ENCODE data around the gene TAS2R13.

TAS2R13 gene, protein sequence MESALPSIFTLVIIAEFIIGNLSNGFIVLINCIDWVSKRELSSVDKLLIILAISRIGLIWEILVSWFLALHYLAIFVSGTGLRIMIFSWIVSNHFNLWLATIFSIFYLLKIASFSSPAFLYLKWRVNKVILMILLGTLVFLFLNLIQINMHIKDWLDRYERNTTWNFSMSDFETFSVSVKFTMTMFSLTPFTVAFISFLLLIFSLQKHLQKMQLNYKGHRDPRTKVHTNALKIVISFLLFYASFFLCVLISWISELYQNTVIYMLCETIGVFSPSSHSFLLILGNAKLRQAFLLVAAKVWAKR

DNA sequence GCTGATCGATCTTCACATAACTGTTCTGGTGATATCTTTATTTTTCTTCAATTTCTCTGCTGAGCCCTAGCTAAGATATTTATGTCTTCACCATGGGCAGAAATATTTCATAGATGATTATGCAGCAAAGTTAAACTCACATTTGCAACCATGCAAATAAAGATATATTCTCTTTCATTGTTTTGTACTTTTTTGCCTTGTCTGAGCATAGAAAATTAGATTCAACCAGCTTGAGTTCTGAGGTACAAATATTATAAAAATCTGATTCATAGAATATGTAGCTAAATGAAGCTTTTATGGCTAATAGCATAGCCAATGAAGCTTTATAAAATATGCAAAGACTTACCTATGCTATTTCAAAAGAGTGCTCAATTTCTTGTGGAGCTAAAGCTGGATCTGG is at the start of gene TAS2R13:
TAS2R13 (minus strand) TSS at position 101 of the 400 bp plus-strand sequence. CDS start 264 bp downstream, outside the sequence.
- in situ Hi-C loops (cut with HindIII; ENCODE audit: low sequenced_read_pairs), result no loop called here

DNA sequence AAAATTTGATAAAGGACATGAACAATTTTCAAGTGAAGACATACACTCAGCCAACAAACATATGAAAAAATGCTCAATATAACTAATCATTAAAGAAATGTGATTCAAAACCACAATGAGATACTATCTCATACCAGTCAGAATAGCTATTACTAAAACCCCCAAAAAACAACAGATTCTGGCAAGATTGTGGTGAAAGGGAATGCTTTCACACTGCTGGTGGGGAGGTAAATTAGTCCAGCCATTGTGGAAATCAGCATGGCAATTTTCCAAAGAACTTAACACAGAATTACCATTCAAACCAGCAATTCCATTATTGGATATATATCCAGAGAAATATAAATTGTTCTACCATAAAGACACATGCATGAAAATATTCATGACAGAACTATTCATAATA is 48.4 kb upstream of the TAS2R13 start:
- in situ Hi-C loops (cut with HindIII; ENCODE audit: low sequenced_read_pairs), result no loop called here

- in situ Hi-C loops (cut with HindIII; ENCODE audit: low sequenced_read_pairs), result no loop called here
Measured at GRCh38 chr12:10956085-10956484, 46.7 kb upstream of the TAS2R13 start.

DNA sequence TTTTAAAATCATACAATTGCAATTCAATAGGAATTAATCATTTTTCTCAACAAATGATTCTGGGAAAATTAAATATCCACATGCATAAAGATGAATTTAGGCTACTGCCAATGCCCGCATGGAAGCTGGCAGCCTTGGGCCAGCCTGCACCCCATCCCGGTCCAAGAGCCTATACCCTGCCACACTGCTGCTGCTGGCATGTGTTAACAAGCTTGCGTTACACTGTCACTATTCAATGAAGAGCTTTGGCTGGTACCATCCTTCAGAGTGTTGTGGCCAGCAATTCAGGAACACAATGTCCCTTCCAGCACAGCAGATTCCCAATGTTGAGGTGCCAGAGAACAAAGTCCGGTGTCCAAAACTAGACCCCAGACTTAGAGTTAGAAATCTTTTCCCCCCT is 43.3 kb upstream of the TAS2R13 start:
- in situ Hi-C loops (cut with HindIII; ENCODE audit: low sequenced_read_pairs), result no loop called here

DNA sequence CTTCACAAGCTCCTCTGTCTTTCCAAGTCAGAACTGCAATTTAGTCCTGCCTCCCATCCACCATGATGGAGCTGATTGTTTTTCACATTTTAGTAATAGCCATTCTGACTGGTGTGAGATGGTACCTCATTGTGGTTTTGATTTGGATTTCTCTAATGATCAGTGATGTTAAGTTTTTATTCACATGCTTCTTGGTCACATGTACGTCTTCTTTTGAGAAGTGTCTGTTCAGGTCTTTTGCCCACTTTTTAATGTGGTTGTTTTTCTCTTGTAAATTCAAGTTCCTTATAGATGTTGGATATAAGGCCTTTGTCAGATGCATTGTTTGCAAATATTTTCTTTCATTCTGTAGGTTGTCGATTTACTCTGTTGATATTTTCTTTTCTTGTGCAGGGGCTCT is 33.8 kb upstream of the TAS2R13 start:
- in situ Hi-C loops (cut with HindIII; ENCODE audit: low sequenced_read_pairs), result no loop called here

DNA sequence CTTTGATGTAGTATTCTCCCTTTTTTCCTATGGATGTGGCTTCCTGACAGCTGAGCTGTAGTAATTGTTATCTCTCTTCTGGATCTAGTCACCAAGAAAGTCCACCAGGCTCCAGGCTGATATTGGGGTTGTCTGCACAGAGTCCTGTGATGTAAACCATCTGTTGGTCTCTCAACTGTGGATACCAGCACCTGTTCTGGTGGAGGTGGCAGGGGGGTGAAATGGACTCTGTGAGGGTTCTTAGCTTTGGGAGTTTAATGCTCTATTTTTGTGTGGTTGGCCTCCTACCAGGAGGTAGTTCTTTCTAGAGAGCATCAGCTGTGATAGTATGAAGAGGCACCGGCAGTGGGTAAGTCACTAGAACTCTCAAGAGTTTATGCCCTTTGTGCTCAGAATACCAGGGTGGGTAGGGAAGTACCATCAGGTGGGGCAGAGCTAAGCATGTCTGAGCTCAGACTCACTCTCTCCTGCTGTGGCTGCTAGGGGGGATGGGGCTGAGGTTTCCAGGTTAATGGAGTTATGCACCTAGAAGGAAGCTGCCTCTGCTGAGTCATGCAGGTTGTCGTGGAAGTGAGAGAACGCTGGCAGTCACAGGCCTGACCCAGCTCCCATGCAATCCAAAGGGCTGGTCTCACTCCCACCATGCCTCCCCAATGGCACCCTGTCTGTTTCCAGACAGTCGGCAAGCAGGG is 32.7 kb upstream of the TAS2R13 start:
- in situ Hi-C loops (cut with HindIII; ENCODE audit: low sequenced_read_pairs), result no loop called here

- in situ Hi-C loops (cut with HindIII; ENCODE audit: low sequenced_read_pairs), result no loop called here
Measured at GRCh38 chr12:10941369-10941768, 32.0 kb upstream of the TAS2R13 start.

DNA sequence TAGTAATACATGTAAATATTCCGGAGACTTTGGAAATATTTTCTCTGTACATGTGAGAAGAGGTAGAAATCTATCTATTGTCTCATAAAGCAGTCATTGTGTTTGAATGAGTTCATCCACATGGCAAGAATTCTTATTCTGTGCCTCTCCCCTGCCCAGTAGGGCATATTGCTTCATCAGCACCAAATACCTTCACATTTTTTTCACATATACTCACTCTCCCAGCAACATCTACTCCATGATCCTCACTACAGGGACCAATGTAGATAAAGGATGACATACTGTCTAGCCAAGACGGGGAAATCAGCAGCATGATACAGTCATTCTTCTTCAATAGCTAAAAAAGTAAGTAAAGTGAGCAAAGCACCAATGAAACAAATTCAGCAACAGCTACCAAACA is 31.0 kb upstream of the TAS2R13 start:
- in situ Hi-C loops (cut with HindIII; ENCODE audit: low sequenced_read_pairs), result no loop called here

GRCh38 chr12:10939163-10939562 is 29.8 kb upstream of the TAS2R13 start, which contains the start of gene TAS2R14:
Gene TAS2R14 (minus strand): TSS chr12:10939263. CDS start chr12:10939207, 56 bp downstream.
- in situ Hi-C loops (cut with HindIII; ENCODE audit: low sequenced_read_pairs), result no loop called here

- in situ Hi-C loops (cut with HindIII; ENCODE audit: low sequenced_read_pairs), result no loop called here
Measured at GRCh38 chr12:10936506-10936905, 27.1 kb upstream of the TAS2R13 start.

- in situ Hi-C loops (cut with HindIII; ENCODE audit: low sequenced_read_pairs), result no loop called here
Measured at GRCh38 chr12:10928746-10929286, 19.5 kb upstream of the TAS2R13 start, which contains the start of gene PRH2. Gene PRH2 (plus strand): TSS chr12:10929236. CDS start chr12:10929274, 38 bp downstream.

- in situ Hi-C loops (cut with HindIII; ENCODE audit: low sequenced_read_pairs), result no loop called here
Measured at GRCh38 chr12:10926269-10926668, 16.9 kb upstream of the TAS2R13 start.

DNA sequence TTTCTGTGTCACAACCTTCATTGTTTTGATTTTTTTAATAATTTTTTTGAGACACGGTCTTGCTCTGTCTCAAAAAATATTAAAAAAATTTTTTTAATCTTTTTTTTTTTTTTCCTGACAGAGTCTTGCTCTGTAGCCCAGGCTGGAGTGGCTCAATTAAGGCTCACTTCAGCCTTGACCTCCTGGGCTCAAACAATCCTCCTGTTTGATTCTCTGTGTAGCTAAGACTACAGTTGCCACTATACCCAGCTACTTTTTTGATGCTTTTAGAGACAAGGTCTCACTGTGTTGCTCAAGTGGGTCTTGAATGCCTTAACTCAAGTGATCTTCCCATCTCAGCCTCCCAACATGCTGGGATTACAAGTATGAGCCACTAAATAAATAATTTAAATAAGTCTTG is 10.4 kb upstream of the TAS2R13 start:
- in situ Hi-C loops (cut with HindIII; ENCODE audit: low sequenced_read_pairs), result no loop called here

DNA sequence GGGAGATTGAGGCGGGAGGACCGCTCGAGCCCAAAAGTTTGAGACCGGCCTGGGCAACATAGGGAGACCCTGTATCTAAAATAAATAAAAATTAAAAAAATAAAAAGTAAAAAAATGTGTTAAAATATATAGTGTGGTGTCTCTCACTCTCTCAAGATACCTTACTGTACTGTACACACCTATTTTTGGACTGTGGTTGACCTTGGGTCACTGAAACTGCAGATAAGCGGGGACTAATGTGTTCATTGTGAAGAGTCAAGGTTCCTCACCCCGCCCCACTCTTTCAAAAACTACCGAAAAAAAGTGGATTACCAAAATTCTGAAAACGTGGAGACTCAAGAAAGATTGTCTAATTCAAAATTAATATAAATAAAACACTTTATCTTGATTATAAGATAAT is 1.0 kb upstream of the TAS2R13 start:
- in situ Hi-C loops (cut with HindIII; ENCODE audit: low sequenced_read_pairs), result no loop called here

GRCh38 chr12:10904686-10905085 is 4.7 kb downstream of the TAS2R13 start:
- in situ Hi-C loops (cut with HindIII; ENCODE audit: low sequenced_read_pairs), result no loop called here

- in situ Hi-C loops (cut with HindIII; ENCODE audit: low sequenced_read_pairs), result no loop called here
Measured at GRCh38 chr12:10901427-10901826, 7.9 kb downstream of the TAS2R13 start.

DNA sequence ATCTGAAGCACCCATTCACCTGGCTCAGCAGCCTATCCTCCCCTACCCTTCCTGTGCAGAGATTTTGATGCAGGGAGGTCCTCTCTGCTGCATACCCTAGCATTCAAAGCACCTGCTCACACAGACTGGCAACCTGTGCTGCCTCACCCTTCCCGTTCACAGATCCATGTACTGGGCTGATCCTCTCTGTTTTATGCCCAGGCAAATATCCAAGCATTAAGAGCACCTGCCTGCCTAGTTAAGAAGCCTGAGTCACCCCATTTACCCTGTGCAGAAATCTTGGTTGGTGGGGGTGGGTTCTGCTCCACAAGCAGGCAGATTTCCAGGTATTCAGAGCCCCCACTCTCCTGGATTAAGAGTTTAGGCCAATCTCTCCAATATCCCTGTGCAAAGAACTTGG is 8.4 kb downstream of the TAS2R13 start:
- in situ Hi-C loops (cut with HindIII; ENCODE audit: low sequenced_read_pairs), result no loop called here

DNA sequence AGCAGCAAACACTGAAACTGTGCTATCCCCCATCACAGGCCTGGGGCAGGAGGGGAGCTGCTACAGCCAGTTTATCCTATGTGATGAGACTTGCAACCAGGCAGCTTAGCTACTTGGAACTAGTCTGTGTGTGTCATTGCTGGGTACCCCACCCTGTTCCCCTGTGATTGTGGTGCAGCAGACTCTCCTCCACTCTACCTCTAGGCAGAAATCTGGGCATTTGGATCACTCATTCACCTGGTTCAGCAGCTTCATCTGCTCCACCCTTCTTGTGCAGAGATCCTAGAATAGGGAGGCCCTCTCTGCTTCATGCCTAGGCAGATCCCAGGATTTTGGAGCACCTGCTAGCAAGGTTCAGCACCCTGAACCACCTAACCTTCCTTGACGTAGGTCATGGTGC is 8.8 kb downstream of the TAS2R13 start:
- in situ Hi-C loops (cut with HindIII; ENCODE audit: low sequenced_read_pairs), result no loop called here

- in situ Hi-C loops (cut with HindIII; ENCODE audit: low sequenced_read_pairs), result no loop called here
Measured at GRCh38 chr12:10896854-10897253, 12.5 kb downstream of the TAS2R13 start.

DNA sequence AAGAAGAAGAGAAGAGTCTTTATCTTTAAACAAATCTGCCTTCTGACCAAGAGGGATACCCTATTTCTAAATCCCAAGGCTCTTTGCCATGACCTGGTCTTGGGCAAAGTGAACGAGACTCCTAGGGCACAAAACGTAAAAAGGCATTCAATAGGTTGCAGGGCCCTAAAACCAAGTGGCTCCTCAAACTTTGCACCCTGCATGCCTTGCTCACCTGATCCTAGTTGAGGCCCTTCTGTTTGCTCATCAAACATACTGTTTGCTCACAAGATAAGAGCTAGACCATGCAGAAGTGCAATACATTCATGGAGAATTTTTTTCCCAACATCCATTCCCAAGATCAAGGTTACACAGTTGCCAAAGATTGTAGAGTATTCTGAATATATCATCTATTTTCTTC is 17.4 kb downstream of the TAS2R13 start:
- in situ Hi-C loops (cut with HindIII; ENCODE audit: low sequenced_read_pairs), result loop anchor here (5.0 kb wide), 1 partner anchor 100 kb away; no protein-coding TSS in a partner anchor

GRCh38 chr12:10889226-10889625 is 20.1 kb downstream of the TAS2R13 start:
- in situ Hi-C loops (cut with HindIII; ENCODE audit: low sequenced_read_pairs), result no loop called here
